ENCODE results near the gene GUCY2D.
"Not testable (repeated sequence)": the region's sequence is repeated elsewhere in the genome, so short reads cannot be mapped to it uniquely, and the experiment has no call there.

GUCY2D gene

GRCh38 chr17:8001976-8002720 lies at the start of gene GUCY2D:
Gene GUCY2D (plus strand): TSS chr17:8002615. CDS start chr17:8003048, 433 bp downstream.
- DNase-seq (ENCODE audit: low read depth), result no peak

GRCh38 chr17:7953266-7953665 lies 49.1 kb upstream of the GUCY2D start:
- not testable (repeated sequence) for DNase-seq (ENCODE audit: low read depth)

DNA sequence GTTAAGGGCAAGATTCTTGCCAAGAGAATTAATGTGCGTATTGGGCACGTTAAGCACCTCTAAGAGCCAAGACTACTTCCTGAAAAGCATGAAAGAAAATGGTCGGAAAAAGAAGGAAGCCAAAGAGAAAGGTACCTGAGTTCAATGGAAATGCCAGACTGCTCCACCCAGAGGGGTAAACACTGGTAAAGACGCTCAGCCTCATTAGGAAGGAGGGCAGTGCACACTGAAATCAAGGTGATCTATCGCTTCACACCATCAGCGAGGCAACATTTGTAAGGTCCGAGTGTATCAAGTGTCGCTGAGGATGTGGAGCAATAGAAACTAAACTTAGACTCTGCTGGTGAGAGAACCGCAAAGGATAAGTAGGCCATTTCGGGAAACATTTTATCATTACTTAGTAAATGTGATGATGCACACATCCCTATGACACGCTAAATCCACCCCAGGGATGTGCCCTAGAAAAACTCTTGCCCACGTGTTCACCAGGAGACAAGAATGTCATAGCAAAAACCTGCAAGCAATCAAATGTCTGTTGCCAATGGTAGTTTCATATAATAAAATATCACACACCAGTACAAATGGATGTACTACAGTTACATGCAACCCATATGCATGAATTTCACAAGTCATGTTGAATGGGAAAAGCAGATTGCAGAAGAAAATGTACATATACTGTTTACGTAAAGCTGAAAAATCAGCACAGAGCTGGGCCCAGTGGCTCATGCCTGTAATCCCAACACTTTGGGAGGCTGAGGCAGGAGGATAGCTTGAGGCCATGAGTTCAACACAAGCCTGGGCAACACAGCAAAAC lies 46.8 kb upstream of the GUCY2D start:
- DNase-seq (ENCODE audit: low read depth), result no peak

DNA sequence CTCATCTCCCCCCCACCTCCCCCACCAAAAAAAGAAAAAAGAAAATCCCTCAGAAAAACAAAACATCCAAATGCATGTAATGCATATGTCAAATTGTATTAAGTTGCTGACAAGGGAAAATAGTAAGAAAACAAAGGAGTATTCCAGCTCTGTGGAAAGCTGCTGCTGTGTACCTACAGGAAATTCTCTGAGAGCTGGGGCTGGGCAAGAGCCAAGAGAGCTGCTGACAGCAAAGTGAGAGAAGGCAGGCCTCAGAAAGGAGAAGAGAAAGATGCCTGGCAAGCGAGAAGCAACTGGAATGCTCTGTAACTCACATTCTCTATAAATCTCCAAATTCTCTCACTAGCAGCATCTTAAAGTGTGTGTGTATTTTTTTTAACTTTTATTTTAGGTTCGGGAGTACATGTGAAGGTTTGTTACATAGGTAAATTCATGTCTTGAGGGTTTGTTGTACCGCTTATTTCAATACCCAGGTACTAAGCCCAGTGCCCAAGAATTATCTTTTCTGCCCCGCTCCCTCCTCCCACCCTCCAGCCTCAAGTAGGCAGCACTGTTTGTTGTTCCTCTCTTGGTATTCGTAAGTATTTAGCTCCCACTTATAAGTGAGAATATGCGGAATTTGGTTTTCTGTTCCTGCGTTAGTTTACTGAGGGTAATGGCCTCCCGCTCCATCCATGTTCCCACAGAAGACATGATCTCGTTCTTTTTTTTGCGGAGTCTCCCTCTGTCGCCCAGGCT lies 46.0 kb upstream of the GUCY2D start:
- no peak for DNase-seq (ENCODE audit: low read depth)

DNA sequence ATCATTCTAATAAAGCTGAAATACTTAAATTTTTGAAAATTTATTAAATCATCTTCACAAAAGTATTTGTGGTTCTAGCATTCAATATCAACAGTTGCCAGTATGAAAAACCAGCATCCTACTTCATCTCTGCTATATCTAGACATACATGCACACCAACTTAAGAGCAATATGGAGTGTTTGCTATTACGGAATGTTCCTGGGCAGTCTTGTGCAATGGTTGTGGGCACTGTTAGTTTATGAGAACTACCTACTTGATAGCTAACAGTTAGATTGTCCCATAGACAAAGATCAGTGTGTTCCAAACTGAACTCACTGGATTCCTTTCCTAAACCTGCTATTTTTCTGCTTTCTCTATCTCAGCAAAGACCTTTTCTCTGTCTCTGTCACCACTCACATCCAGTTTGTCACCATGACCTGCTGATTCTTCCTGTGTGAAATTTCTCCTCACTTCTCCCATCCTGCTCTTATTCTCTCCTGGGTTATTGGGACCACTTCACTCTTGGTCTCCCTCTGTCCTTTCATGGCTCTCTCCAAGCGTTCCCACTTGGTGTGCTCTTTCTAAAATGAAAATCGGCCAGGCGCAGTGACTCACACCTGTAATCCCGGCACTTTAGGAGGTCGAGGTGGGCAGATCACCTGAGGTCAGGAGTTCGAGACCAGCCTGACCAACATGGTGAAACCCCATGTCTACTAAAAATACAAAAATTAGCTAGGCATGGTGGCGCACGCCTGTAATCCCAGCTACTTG lies 42.7 kb upstream of the GUCY2D start:
- DNase-seq (ENCODE audit: low read depth), result no peak

DNA sequence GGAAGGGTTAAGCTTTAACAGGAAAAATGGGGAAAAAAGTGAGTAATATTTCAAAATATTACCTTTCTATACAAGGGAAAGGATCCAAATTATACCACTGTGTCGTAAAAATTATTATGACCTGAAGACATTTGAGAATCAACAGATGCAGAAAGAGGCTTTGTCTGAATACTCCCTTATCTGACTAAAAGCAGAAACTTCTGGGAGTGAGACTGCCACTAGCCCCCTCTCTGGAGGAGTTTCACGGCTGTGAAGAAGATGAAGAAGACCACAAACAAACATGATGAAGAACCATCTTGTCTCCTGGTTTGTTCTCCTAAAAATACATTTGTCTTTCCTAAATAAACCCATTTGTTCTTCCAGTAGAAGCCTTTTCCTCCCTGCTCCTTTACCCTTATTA lies 41.0 kb upstream of the GUCY2D start:
- no peak for DNase-seq (ENCODE audit: low read depth)

DNA sequence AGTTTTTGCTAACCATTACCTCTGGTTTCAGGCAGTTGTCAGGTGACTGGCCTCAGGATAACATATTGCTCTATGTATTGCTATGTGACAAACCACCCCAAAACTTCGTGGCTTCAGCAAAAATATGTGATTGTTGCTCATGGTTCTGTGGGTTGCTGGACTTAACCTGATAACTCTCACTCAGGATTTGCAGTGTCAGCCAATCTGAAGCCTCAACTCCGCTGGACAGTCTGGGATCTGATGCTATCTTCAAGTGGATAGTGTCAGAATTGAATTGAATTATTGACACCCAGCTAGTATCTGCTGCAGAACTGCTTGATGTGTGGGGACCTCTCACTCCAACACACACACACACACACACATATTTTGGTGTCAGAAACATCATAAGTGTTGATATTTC lies 34.7 kb upstream of the GUCY2D start:
- no peak for DNase-seq (ENCODE audit: low read depth)

DNA sequence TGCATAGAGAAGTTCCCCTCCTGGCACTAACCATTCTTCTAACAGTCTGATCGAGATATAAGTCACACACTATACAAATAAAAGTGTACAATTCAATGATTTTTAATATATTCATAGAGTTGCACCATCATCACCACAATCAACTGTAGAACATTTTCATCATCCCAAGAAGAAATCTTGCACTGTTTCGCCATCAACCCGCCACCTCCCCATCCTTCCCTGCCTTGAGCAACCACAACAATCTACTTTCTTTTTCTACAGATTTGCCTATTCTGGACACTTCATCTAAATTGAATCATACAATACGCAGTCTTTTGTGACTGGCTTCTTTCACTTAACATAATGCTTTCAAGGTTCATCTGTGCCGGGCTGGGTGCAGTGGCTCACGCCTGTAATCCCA lies 33.0 kb upstream of the GUCY2D start:
- DNase-seq (ENCODE audit: low read depth), result no peak

GRCh38 chr17:7971651-7972050 lies 30.8 kb upstream of the GUCY2D start:
- DNase-seq (ENCODE audit: low read depth), result no peak

DNA sequence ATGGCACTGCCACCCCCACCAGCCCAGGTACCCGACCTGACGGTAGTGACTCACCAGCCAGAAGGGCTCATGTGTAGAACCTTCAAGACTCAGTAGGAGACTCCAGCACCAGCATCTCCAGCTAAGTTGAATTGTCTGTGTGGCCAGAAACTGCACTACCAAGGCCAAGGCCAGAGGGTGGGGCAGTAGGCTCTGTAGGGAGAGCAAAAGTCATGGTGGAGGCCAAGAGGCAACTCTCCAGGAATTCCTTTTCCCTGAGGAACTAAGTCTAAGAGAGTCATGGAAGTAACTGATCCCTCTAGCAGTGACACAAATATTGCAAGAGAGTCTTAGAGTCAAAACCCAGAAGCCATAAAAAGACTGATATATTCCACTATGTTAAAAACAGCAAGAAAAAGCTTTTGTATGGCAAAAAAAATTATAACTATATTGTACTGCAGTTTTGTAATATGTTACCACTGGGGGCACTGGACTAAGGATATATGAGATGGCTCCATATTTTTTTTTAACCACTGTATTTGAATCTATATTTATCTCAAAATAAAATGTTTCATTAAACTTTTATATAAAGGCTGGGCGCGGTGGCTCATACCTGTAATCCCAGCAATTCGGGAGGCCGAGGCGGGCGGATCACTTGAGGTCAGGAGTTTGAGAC lies 30.2 kb upstream of the GUCY2D start:
- DNase-seq (ENCODE audit: low read depth), result no peak

GRCh38 chr17:7974638-7975131 lies 27.7 kb upstream of the GUCY2D start:
- DNase-seq (ENCODE audit: low read depth), result no peak

GRCh38 chr17:7977039-7977438 lies 25.4 kb upstream of the GUCY2D start:
- DNase-seq (ENCODE audit: low read depth), result no peak

DNA sequence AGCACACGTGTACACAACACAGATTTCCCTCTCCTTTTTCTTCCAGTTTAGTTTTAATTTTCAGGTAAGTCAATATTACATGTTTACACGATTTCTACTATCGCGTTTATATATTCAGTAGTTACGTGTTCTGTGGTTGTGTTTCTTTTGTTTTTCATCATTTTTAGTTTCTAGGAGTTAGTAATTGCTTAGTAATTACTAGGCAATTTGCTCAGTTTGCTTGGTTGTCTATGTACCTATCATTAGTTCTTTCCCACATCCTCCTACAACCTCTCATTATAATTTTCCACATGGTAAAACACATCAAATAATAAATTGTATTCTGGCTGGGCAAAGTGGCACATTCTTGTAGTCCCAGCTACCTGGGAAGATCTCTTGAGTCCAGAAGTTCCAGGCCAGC lies 24.6 kb upstream of the GUCY2D start:
- DNase-seq (ENCODE audit: low read depth), result no peak

- DNase-seq (ENCODE audit: low read depth), result no peak
Observed at GRCh38 chr17:7982173-7982572, 20.2 kb upstream of the GUCY2D start.

- DNase-seq (ENCODE audit: low read depth), result no peak
Observed at GRCh38 chr17:7982666-7983065, 19.7 kb upstream of the GUCY2D start.

DNA sequence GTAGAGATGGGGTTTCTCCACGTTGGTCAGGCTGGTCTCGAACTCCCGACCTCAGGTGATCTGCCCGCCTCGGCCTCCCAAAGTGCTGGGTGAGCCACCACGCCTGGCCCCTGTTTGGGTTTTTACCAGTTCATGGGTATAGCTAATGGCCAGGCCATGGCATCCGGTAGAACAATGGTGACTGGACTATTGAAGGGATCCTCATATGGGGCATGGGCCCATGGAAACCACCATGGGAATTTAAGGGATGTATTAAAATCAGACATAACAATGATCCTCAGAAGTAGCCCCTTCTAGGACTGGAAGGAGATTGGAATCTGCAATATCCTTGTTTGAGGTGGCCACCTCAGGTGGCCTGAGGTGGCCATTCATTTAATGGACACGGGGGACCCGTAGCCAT lies 17.5 kb upstream of the GUCY2D start:
- DNase-seq (ENCODE audit: low read depth), result no peak

DNA sequence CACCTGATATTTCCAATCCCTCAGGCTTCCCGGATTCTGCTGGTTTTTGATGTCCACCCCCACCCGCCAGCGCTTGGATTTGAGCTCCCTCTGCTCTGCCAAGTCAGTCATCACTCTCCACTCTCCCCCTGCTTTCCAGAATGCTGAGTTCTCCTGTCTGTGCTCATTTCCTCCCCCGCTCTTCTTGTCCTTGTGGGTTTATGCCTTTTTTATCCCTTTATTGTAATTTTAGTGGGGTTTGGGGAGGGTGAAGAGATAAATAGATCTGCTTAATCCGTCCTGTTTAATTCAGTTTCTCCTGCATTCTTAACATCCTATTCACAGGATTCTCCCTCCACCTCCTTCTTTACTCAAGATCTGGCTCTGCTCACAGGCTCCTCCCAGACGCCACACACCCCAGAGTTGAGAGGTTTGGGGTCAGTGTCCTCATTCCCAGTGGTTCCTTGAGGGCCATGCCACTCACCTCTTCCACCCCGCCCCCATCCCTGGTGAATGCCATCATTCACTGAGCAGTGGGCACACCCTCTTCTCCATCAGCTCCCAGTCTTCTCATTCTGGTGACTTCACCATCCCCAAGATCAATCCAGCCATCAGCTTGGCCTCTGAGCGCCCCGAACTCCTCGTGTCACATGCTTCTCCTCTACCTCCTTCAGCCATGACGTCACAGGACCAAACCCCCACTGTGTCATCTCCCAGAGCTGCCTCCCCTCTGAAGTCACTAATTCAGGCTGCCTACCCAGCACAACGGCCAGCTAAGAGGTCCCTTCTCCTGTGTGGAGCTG lies 15.1 kb upstream of the GUCY2D start:
- DNase-seq (ENCODE audit: low read depth), result no peak

- peak; percentile 16 for DNase-seq (ENCODE audit: low read depth)
Observed at GRCh38 chr17:7988750-7989178, 13.7 kb upstream of the GUCY2D start.

DNA sequence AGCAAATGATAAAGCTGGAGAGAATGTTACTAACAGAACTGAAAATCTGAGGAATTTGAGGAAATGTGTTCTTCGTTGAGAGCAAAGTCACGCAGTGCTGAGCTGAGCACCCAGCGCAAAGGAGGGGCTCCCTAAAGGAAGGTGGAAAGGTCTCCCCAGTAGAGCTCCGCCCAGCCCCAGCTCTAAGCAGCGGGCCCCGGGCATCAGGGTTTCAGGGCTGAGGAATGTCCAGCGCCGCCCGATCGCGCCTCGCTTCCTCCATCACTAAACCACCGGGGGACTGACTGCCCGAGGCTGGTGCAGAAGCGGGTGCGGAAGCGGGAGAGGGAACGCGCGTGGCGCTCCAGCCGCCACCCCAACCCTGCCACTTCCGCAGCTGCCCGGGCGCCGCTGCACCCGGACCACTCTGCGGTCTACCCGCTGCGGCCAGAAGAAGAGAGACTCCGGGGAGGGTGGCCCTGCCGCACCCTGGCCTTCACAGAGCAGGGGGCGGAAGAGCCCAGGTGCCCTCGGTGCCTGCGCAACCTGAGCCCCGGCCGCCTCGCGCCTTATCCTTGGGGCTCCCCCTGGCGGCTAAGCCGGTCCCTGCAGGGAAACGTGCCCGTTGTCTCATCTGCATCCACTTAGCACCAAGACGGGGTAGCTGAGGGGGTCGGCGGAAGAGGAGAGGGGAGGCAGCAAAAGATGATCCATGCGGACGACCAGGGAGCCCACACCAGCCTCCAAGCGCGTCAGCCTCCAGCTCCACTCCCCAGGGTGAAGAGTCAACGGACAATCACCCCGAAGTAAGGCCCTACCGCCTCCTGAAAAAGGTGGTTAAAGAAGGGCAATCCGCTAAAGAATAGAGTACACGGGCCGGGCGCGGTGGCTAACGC lies 12.4 kb upstream of the GUCY2D start:
- DNase-seq (ENCODE audit: low read depth), result peak; percentile 65
